ENCODE results near the gene PYGM.

DNA sequence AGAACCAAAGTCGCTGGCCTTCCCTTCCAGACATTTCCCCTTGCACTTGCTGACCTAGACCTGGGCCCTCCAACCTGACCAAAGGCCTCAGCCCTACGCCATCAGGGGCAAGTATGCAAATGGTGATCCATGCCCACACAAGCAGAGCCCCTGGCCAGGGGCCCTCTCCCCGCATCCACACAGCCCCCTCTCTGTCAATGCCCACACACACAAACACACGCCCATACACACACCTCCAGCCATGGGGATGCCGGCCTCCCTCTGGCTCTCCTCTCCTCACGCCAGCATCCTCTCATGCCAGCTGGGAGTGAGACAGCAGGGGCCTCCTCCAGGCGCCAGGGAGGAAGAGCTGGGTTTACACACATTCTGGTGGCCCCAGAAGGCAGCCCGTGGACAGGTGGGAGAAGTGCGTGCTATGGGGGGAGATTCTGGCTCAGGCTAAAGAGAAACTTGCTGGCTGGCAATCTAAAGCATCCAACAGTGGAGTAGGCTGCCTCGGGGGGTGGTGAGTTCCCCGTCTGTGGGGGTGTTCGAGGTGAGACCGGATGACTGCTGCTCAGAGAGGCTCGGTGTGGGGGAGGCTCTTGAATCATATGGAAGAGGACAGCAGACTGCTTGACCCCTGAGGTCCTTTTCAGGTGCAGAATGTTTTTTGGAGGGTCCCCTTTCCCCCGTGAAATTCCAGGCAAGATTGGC lies 41.5 kb downstream of the PYGM start:
- TF ChIP-seq CTCF (IDR thresholded peaks at IDR 0.05) (no peak), EP300 (IDR thresholded peaks at IDR 0.05) (no peak), POLR2A (IDR thresholded peaks at IDR 0.05) (no peak)
